HL-60 (cell line): ENCODE measurements around the gene HNF4A.

ENCODE experiments used
- DNase-seq, 2 experiments: peaks; one replicate each; pipeline ENCODE4 v3.0.0-alpha.2; 2010 to 2020; ENCODE audit warnings: low read depth in 1 of 2, low spot score in 1 of 2
- H3K27ac ChIP-seq: fragments of 250-450 bp; sonication (Bioruptor Pico); replicated peaks from 2 replicates; pipeline ENCODE4 v1.5.1; 2020; ENCODE audit warnings: mild to moderate bottlenecking, moderate library complexity
- H3K27me3 ChIP-seq: fragments of 250-450 bp; sonication (Bioruptor Pico); 2 replicates; pipeline ENCODE4 v1.5.1; 2021; ENCODE audit warnings: mild to moderate bottlenecking, moderate library complexity; ENCODE audit not compliant: insufficient read depth, poor library complexity, severe bottlenecking
- H3K4me3 ChIP-seq: replicated peaks from 2 replicates; pipeline ENCODE4 v1.5.1; 2011; ENCODE audit warnings: mild to moderate bottlenecking, control low read depth, low read length; ENCODE audit not compliant: insufficient read depth
- CTCF ChIP-seq: IDR thresholded peaks from one replicate; pipeline ENCODE4 v1.5.1; 2011; ENCODE audit warnings: low read length, control low read depth, inconsistent platforms; ENCODE audit not compliant: insufficient read depth
- GABPA ChIP-seq: IDR thresholded peaks from 2 replicates; pipeline ENCODE4 v1.6.1; 2012; ENCODE audit warnings: low read depth
- POLR2AphosphoS5 ChIP-seq: IDR thresholded peaks from 2 replicates; pipeline ENCODE4 v1.6.1; 2012; ENCODE audit warnings: low read depth
- REST ChIP-seq: IDR thresholded peaks from 2 replicates; pipeline ENCODE4 v1.6.1; 2012; ENCODE audit warnings: low read depth; ENCODE audit not compliant: insufficient replicate concordance
- SPI1 ChIP-seq: IDR thresholded peaks from 2 replicates; pipeline ENCODE4 v1.6.1; 2012; ENCODE audit warnings: low read depth, mild to moderate bottlenecking, borderline replicate concordance

HNF4A gene

GRCh38 chr20:44404204-44405181 is 49.0 kb downstream of the HNF4A start:
- TF ChIP-seq REST (no peak), CTCF (no peak), POLR2AphosphoS5 (no peak), GABPA (no peak), SPI1 (no peak)
- H3K4me3 ChIP-seq = no peak overlapping the region
- no peaks in the 10 kb centered on the region for H3K27me3 ChIP-seq
- no peak for DNase-seq
- no peak overlapping the region for H3K27ac ChIP-seq

- Histone ChIP-seq H3K27me3 (no peaks in the 10 kb centered on the region), H3K27ac (no peak overlapping the region), H3K4me3 (no peak overlapping the region)
- TF ChIP-seq REST (no peak), GABPA (no peak), CTCF (no peak), SPI1 (no peak), POLR2AphosphoS5 (no peak)
- no peak for DNase-seq
These were observed 49.8 kb downstream of the HNF4A start for GRCh38 chr20:44405257-44405656.

GRCh38 chr20:44405785-44406571 is 50.5 kb downstream of the HNF4A start:
- TF ChIP-seq POLR2AphosphoS5 = no peak
- no peak for TF ChIP-seq REST
- TF ChIP-seq SPI1 = no peak
- TF ChIP-seq GABPA = no peak
- no peak for TF ChIP-seq CTCF
- H3K27me3 ChIP-seq = no peaks in the 10 kb centered on the region
- DNase-seq = no peak
- no peak overlapping the region for H3K4me3 ChIP-seq
- no peak overlapping the region for H3K27ac ChIP-seq
